NCI-H2171 treated with DMSO at 0.1 percent for 48 hours (cell line): ENCODE measurements around the gene ATXN7L2.

Source experiments
- DNase-seq: peaks from one replicate; lab custom pipeline; 2025; lab: John Stamatoyannopoulos, UW

The ATXN7L2 gene

GRCh38 chr1:109499081-109499480 lies 15.4 kb downstream of the ATXN7L2 start:
- no peak for DNase-seq

DNA sequence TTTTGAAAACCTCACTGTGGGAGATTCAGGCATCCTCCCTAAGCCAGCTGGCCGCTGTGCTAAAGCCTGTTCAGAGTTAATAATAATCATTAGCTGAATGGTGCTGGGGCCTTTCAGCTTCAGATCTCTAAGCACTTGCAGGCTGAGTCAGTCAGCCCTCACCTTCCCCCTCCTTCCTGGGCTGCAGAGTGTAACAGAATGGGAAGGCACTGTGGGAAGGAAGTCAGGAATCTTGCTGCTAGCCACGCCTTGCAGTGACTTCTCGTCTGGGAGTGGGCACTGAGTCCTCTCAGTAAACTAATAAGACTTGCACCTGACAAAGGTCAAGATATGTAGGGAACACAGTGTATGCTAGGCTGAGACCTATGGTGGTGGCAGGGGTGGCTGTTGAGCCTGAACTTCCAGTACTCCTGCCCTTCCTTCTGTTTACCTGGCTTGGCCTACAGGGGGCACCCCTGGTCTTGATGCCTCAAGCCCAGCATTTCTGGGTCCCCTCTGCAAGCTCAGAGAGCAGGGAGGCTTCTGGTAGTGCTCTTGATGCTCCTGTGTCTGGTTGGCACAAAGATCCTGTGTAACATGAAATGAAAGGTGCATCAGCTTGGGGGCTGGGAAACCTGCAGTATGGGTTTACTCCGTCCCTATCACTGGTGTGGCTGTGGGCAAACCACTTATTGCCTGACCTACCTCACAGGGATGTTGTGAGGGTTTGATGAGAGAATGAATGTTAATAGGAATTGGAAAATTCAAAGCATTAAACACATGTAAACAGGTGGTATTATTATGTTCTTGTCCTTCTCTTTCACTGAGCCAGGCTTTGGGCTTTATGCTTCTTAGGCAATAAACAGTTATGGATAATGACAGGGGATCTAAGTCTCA lies 16.2 kb downstream of the ATXN7L2 start:
- DNase-seq, result peak; percentile 37

DNA sequence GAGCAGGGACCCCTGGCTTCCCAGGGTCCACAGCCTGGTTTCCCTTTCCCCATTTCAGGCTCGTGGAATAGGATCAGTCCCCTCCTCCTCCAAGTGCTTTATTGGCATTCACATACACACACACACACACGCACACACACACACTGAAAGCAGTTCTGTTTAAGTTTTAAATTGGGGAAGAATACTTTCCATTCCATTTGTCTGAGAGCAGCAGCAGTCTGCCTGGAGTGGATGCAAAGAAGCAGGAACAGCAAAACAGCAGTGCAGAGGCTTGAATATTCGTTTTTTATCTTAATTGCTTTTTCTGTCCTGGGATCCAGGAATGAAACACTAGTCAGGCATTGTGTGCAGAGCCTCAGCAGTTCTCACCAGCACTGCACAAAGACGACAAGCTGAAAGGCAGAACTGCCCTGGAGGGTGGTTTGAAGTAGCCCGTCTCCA lies 17.3 kb downstream of the ATXN7L2 start:
- no peak for DNase-seq

DNA sequence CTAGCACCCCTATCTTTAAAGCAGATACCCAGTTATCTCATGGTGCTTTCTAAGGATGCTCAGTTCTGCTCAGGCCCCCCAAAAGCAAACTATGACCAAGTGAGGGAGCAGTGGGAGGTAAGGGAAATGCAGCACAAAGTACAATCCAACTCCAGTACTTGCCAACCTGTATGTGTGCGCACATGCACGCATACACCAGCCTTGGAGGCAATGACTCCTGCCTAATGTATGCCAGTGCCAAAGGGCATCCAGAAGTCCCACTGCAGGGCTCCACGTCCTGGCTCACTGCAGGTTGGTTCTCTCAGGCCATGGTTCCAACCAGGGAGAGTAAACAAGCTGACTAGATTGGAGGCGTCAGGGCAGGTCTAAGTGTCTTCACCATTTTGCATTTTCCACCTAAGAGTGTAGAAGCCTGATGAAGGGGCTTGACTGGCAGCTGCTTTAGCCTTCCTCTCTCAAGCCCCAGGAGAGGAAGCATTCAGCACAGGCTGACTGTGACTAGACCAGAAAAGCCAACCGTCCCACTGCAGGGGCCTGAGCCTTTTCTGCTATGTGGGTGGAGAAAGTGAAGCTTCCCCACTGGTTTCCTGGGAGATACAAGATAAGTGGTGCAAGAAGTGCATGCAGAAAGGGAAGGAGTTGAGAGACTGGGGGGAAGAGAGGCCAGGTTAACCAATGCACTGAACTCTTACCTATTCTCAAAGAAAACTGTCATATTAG lies 18.1 kb downstream of the ATXN7L2 start:
- DNase-seq, result peak; percentile 8

GRCh38 chr1:109502364-109502851 lies 18.7 kb downstream of the ATXN7L2 start:
- peak; percentile 22 for DNase-seq

- no peak for DNase-seq
Observed at GRCh38 chr1:109503935-109504334, 20.2 kb downstream of the ATXN7L2 start.

GRCh38 chr1:109504974-109505373 lies 21.3 kb downstream of the ATXN7L2 start:
- no peak for DNase-seq

GRCh38 chr1:109508001-109508872 lies 24.5 kb downstream of the ATXN7L2 start:
- DNase-seq, result no peak

GRCh38 chr1:109508873-109509175 lies 25.1 kb downstream of the ATXN7L2 start:
- no peak for DNase-seq

DNA sequence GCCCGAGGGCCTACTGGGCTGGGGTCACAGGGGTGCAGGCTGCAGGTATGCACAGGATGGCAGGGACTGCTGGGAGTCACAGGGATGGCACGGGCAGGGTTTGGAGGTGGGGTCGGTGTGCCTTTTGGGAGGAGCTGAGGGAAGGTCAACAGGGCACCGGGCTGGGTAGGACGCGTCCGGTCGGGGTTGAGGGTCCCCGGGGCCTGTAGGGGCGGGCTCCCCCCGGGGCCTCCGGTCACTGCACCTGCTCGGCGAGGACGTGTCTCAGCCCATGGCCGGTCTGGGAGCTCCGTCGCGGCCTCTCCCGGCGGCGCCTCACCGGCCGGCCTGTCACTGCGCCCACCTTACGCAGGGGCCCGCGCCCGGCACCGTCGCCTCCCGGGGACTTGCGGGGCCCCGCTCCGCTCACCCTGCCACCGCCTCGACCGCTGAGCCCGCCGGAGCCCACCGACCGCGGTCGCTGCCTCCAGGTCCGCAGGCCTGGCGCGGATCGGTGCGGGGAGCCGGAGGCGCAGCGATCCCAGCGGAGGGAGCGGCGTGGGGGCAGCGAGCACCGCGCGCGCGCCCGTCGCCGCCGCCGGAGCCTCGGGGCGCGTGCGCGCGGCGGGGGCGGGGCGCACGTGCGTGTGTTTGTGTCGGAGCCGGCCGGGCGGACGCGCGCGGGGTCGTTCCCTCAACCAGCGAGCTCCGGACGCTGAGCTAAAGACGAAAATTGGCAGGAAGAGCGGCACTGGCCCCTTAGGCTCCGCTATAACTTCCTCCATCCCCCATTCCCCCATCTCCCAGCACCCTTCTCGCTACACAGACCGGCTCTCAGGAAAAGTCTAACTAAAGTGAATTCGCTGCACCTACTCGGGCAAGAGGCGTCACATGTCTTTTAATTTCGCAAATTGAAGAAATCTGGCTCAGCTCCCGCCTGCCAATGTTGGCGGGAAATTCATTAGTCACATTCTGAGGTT lies 25.8 kb downstream of the ATXN7L2 start, which contains the start of gene AMIGO1:
Gene AMIGO1, minus strand, starts transcription at position 552 of the 959 bp plus-strand sequence. CDS start 815 bp downstream, outside the sequence.
- peak; percentile 53 for DNase-seq

- DNase-seq, result no peak
Observed at GRCh38 chr1:109513110-109513710, 29.5 kb downstream of the ATXN7L2 start.

- no peak for DNase-seq
Observed at GRCh38 chr1:109514846-109515245, 31.1 kb downstream of the ATXN7L2 start.

DNA sequence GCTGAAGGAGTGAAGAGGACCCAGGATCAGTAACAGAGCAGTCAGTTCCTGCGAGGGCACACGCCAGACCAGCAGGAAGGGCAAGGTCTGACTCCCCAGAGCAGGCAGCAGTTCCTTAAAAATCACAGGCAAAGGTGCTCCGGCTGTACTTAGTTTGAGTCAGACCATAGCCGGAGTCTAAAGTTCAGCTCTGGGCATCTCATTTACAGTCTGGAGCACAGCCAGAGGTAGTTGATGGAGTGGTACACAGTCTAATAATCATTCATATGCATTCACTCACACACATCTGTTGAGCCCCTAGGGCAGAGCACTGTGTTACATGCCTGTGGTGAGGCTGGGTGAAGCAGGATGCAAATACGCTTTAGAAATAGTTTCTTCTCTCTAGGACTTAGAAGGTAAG lies 33.2 kb downstream of the ATXN7L2 start:
- DNase-seq, result peak; percentile 41

- DNase-seq, result no peak
Observed at GRCh38 chr1:109517337-109517736, 33.6 kb downstream of the ATXN7L2 start.

- DNase-seq, result peak; percentile 15
Observed at GRCh38 chr1:109521002-109521951, 37.6 kb downstream of the ATXN7L2 start.

GRCh38 chr1:109522026-109522425 lies 38.3 kb downstream of the ATXN7L2 start:
- DNase-seq, result no peak

DNA sequence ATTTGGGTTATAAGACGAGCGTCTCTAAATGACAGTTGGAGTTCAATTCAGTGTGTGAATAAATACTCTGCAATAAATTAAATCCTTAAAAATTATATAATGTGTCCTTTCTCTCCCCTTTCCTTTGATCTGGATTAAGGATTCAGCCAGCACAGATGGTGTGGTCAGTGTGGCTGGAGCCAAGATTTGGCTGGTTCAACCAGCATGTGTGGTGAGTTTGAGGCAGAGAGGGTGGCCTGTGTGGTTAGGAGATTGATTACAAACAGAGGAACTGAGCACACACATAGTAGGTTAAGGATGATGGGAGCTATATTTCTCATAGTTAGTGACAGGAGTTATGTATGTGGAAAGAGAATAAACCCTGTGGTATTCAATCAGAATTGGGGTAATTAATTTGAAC lies 40.0 kb downstream of the ATXN7L2 start:
- DNase-seq, result no peak

DNA sequence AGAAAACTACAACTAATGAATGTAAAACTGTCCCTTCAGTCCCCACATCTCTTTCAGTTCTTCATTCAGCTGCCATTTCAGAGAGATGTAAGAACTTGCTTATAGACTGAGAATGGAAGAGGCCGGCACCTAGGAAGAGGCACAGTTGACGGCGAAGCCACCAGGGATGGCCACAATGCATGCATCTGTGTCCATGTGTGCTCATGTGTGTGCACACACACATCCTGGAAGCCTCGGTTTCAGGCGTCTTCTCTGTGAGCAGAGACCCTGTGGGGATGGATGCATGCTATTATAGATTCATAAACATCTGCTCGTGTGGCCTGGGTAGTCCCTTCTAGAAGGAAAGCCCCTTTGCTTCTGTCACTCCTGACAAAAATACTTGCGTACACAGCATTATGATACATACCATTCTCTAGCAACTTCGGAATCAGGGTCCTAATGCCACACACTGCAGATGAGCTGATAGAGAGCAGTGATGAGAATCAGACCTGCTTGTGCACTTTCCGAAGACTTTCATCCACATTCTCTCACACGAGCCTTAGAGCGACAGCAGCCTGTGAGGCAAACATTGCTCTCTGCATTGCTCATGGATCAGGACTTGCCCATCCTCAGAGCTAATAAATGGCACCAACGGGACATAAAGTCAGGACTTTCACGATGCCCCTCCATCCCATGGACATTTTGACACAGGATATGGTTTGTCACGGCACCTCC lies 43.5 kb downstream of the ATXN7L2 start:
- no peak for DNase-seq
